GM12878 (cell line): ENCODE data around the gene NFIX. TPM values are rescaled to one million over a fixed set of nuclear protein-coding genes. Genes with fewer than 3 reads are reported as not detected.
A peak's percentile ranks its signal among the peaks of the same experiment; 100 is the strongest.

Source experiments
- ATF7 ChIP-seq: fragments of 450-650 bp; IDR thresholded peaks from 2 replicates; pipeline ENCODE4 v1.6.1; 2016; ENCODE audit warnings: low read depth, mild to moderate bottlenecking
- BACH1 ChIP-seq: fragments of 450-650 bp; IDR thresholded peaks from 2 replicates; pipeline ENCODE4 v1.6.1; 2017; ENCODE audit warnings: mild to moderate bottlenecking, borderline replicate concordance
- KLF5 ChIP-seq: fragments of 450-650 bp; IDR thresholded peaks from 2 replicates; pipeline ENCODE4 v1.6.1; 2014; ENCODE audit warnings: mild to moderate bottlenecking; ENCODE audit not compliant: partially characterized antibody
- NR2F1 ChIP-seq: fragments of 450-650 bp; conservative IDR thresholded peaks from 2 replicates; pipeline ENCODE4 v1.6.1; 2017; ENCODE audit warnings: mild to moderate bottlenecking
- RAD51 ChIP-seq: fragments of 450-650 bp; IDR thresholded peaks from 2 replicates; pipeline ENCODE4 v1.6.1; 2016; ENCODE audit warnings: moderate library complexity, mild to moderate bottlenecking, inconsistent platforms
- RBBP5 ChIP-seq: fragments of 200-600 bp; sonication (generic); conservative IDR thresholded peaks from 2 replicates; pipeline ENCODE4 v1.6.1; 2016
- RELB ChIP-seq: fragments of 450-650 bp; IDR thresholded peaks from 2 replicates; pipeline ENCODE4 v1.6.1; 2017; ENCODE audit warnings: low read depth, mild to moderate bottlenecking, moderate library complexity
- polyA plus RNA-seq, 11 experiments: library from polyadenylated mRNA; depleted of rRNA in 4 of 11; unstranded in 6 of 11; stranded (reverse) in 5 of 11; fragments of >200 nt; fragmentation: Nextera tagmentation in 4 of 11; fragmentation: Illumina TruSeq in 1 of 11; extraction: Ambion mirVana in 4 of 11; extraction: Trizol in 1 of 11; gene quantifications; 1 replicate in 1 of 11; 2 replicates in 10 of 11; pipeline versions ENCODE4 v1.2.1 to v1.2.3, GENCODE V29; 2011 to 2016; ENCODE audit warnings: inconsistent platforms in 2 of 11, missing spikeins in 2 of 11, low read depth in 1 of 11
- total RNA-seq, 4 experiments: library from RNA; depleted of rRNA in 3 of 4; stranded (reverse); fragments of >200 nt in 3 of 4; fragmentation: Illumina TruSeq in 1 of 4; extraction: Trizol in 1 of 4; gene quantifications; 2 replicates each; pipeline versions ENCODE4 v1.2.1 to v1.2.3, GENCODE V29; 2013 to 2021
- TF ChIP-seq, protein P1 (sequence below): fragments of 450-650 bp; formaldehyde crosslinking; IDR thresholded peaks from 2 replicates; pipeline ENCODE4 v1.4.0; 2022; ENCODE audit warnings: mild to moderate bottlenecking, moderate library complexity

Gene NFIX
- total and polyA plus RNA-seq, 10 of the 15 experiments (the other 5 are each of a cell fraction or from before 2014, with no cell fraction given), result 0.02 to 2.2 (median 0.28) TPM

DNA sequence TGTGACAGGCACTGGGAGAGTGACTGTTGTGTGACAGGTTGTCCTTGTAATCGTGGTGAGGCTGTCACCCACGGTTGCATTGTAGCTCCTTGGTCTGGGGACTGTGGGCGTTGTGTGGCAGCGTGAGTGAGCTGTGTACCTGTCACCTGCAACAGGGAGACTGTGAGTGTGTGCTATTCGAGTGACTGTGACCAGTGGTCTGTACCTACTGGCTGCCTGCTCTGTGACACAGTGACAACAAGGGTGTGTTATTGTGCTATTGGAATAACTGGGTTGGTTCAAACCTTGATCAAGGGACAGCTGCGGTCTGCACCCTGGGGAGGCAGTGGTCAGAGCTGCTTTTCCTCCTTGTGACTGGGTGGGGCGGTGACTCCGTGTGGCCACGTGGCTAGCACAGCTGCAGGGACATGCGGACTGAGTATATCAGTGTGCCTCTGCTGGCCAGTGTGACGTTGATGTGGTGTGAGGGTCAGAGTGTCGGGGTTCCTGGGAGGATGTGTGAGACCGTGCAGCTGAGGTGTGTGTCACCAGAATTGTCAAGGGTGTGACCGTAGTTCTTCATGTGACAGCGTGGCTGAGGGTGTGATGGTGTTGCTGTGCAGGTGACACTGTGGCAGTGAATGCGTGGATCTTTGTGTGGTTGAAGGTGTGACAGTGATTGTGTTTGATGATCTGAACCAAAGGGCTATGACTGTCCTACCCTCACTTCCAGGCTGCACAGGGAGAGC, 10.1 kb upstream of the NFIX start (continued):
- TF ChIP-seq RELB (peak; percentile 72; the same call in 1 of the 2 replicates), ATF7 (peak; percentile 73), NR2F1 (peak; percentile 95), RAD51 (peak; percentile 89), RBBP5 (no peak), BACH1 (no peak), KLF5 (peak; percentile 30)
- TF ChIP-seq, protein P1, sequence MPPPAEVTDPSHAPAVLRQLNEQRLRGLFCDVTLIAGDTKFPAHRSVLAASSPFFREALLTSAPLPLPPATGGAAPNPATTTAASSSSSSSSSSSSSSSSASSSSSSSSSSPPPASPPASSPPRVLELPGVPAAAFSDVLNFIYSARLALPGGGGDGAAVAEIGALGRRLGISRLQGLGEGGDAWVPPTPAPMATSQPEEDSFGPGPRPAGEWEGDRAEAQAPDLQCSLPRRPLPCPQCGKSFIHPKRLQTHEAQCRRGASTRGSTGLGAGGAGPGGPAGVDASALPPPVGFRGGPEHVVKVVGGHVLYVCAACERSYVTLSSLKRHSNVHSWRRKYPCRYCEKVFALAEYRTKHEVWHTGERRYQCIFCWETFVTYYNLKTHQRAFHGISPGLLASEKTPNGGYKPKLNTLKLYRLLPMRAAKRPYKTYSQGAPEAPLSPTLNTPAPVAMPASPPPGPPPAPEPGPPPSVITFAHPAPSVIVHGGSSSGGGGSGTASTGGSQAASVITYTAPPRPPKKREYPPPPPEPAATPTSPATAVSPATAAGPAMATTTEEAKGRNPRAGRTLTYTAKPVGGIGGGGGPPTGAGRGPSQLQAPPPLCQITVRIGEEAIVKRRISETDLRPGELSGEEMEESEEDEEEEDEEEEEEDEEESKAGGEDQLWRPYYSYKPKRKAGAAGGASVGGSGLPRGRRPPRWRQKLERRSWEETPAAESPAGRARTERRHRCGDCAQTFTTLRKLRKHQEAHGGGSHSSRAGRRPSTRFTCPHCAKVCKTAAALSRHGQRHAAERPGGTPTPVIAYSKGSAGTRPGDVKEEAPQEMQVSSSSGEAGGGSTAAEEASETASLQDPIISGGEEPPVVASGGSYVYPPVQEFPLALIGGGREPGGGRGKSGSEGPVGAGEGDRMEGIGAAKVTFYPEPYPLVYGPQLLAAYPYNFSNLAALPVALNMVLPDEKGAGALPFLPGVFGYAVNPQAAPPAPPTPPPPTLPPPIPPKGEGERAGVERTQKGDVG (CRISPR knock-in tag), result no peak
- TF ChIP-seq, all 136 proteins: peak for 22
